Right atrium auricular region (tissue), 2 donors: ENCODE results near the gene ZNF749. TPM values are rescaled to one million over a fixed set of nuclear protein-coding genes. Genes with fewer than 3 reads are reported as not detected.

Experiments
- DNase-seq: peaks from one replicate; pipeline ENCODE4 v3.0.0-alpha.2; 2019; ENCODE audit warnings: low spot score
- H3K27ac ChIP-seq, 2 donors: fragments of 200-600 bp; sonication (generic); 1 replicate in 1 of 2; 2 replicates in 1 of 2; pipeline ENCODE4 v1.5.1; 2016 to 2019
- H3K27me3 ChIP-seq, 2 donors: fragments of 200-600 bp; sonication (generic); one replicate each; pipeline versions ENCODE4 v1.5.1 to v1.6.0; 2017 to 2019
- H3K36me3 ChIP-seq: fragments of 200-600 bp; sonication (generic); one replicate; pipeline ENCODE4 v1.5.1; 2016
- H3K4me1 ChIP-seq, 2 donors: fragments of 200-600 bp; sonication (generic); one replicate each; pipeline versions ENCODE4 v1.5.1 to v1.6.0; 2017 to 2019
- H3K4me3 ChIP-seq, 2 donors: fragments of 200-600 bp; sonication (generic); 1 replicate in 1 of 2; 2 replicates in 1 of 2; pipeline ENCODE4 v1.5.1; 2017 to 2019; ENCODE audit warnings: mild to moderate bottlenecking in 1 of 2, moderate library complexity in 1 of 2
- H3K9me3 ChIP-seq, 2 donors: fragments of 200-600 bp; sonication (generic); one replicate each; pipeline ENCODE4 v1.5.1; 2019
- CTCF ChIP-seq, 2 donors: fragments of 200-600 bp; sonication (generic); IDR thresholded peaks; one replicate each; pipeline ENCODE4 v1.5.1; 2019; ENCODE audit warnings: antibody characterized with exemption in 2 of 2
- total RNA-seq, 2 donors: library from RNA; depleted of rRNA; stranded (reverse); fragments of >200 nt; gene quantifications; one replicate each; pipeline ENCODE4 v1.1.0, GENCODE V29; 2016

ZNF749 gene
- total RNA-seq, 2 donors from 2014 or later: 1.1 to 3.5 TPM

GRCh38 chr19:57443121-57443696 lies 8.1 kb downstream of the ZNF749 start:
- DNase-seq: no peak
- no peak for TF ChIP-seq CTCF (IDR thresholded peaks at IDR 0.05)
- Histone ChIP-seq H3K27me3 (no peaks in the 10 kb centered on the region), H3K4me1 (no peaks in the 10 kb centered on the region), H3K9me3 (peaks cover 0 to 19% of the 10 kb centered on the region in 2 donors), H3K36me3 (peaks cover 9% of the 10 kb centered on the region), H3K4me3 (no peak overlapping the region), H3K27ac (no peak overlapping the region)

GRCh38 chr19:57452307-57452706 lies 17.2 kb downstream of the ZNF749 start:
- no peak for TF ChIP-seq CTCF (IDR thresholded peaks at IDR 0.05)
- no peak overlapping the region for H3K4me3 ChIP-seq
- no peaks in the 10 kb centered on the region for H3K9me3 ChIP-seq
- DNase-seq: no peak
- H3K27me3 ChIP-seq: no peaks in the 10 kb centered on the region
- no peak overlapping the region for H3K27ac ChIP-seq
- no peaks in the 10 kb centered on the region for H3K4me1 ChIP-seq
- H3K36me3 ChIP-seq: no peaks in the 10 kb centered on the region

GRCh38 chr19:57465680-57466381 lies 30.7 kb downstream of the ZNF749 start:
- H3K36me3 ChIP-seq: peaks cover 13% of the 10 kb centered on the region
- no peak overlapping the region for H3K27ac ChIP-seq
- no peak for DNase-seq
- no peaks in the 10 kb centered on the region for H3K4me1 ChIP-seq
- peaks cover 22 to 88% of the 10 kb centered on the region in 2 donors for H3K9me3 ChIP-seq
- H3K4me3 ChIP-seq: no peak overlapping the region
- TF ChIP-seq CTCF (IDR thresholded peaks at IDR 0.05): no peak
- no peaks in the 10 kb centered on the region for H3K27me3 ChIP-seq

- peaks cover 29 to 88% of the 10 kb centered on the region in 2 donors for H3K9me3 ChIP-seq
- no peak for DNase-seq
- no peaks in the 10 kb centered on the region for H3K27me3 ChIP-seq
- H3K36me3 ChIP-seq: peaks cover 13% of the 10 kb centered on the region
- H3K27ac ChIP-seq: no peak overlapping the region
- no peak for TF ChIP-seq CTCF (IDR thresholded peaks at IDR 0.05)
- no peaks in the 10 kb centered on the region for H3K4me1 ChIP-seq
- H3K4me3 ChIP-seq: no peak overlapping the region
These were observed 31.4 kb downstream of the ZNF749 start for GRCh38 chr19:57466489-57466888.

GRCh38 chr19:57473646-57474045 lies 38.5 kb downstream of the ZNF749 start:
- peaks cover 57 to 80% of the 10 kb centered on the region in 2 donors for H3K9me3 ChIP-seq
- no peak for TF ChIP-seq CTCF (IDR thresholded peaks at IDR 0.05)
- no peak overlapping the region for H3K4me3 ChIP-seq
- peaks cover 0 to 8% of the 10 kb centered on the region in 2 donors for H3K4me1 ChIP-seq
- DNase-seq: no peak
- peaks cover 46% of the 10 kb centered on the region for H3K36me3 ChIP-seq
- no peaks in the 10 kb centered on the region for H3K27me3 ChIP-seq
- H3K27ac ChIP-seq: no peak overlapping the region
